ENCODE data around the gene NRCAM.
"Not testable (repeated sequence)": the region's sequence is repeated elsewhere in the genome, so short reads cannot be mapped to it uniquely, and the experiment has no call there.

NRCAM gene

DNA sequence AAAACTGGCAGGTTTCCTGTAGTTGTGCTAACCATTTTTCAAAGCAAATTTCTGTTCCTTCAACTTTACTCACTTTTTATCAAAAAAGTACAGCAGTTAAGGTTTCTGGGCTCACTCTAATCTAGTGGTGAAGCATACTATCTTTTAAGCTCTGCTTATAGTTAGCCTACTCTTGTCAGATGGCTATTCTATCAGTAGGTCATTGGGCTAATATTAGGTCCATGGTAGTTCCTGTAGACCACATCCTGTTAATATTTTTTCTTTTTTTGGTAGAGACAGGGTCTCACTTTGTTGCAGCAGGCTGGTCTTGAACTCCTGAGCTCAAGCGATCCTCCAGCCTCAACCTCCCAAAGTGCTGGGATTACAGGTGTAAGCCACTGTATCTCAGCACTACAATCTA lies 27.9 kb upstream of the NRCAM start:
- H3K27me3 ChIP-seq (ENCODE audit: control insufficient read depth, insufficient read depth, low read length): no peaks in the 10 kb centered on the region
- H3K9ac ChIP-seq (ENCODE audit: low read depth, low read length): no peak overlapping the region
- no peaks in the 10 kb centered on the region for H3K9me3 ChIP-seq (replicated peaks; ENCODE audit: low read length)
- peaks cover under 1% of the 10 kb centered on the region for H3K36me3 ChIP-seq (ENCODE audit: insufficient read depth, low read length)
- no peak overlapping the region for H3K4me2 ChIP-seq (ENCODE audit: low read length)
- peaks cover 17% of the 10 kb centered on the region for H3K4me1 ChIP-seq (ENCODE audit: control insufficient read depth, insufficient read depth, low read length)
- H3K4me3 ChIP-seq (ENCODE audit: low read length): no peak overlapping the region

DNA sequence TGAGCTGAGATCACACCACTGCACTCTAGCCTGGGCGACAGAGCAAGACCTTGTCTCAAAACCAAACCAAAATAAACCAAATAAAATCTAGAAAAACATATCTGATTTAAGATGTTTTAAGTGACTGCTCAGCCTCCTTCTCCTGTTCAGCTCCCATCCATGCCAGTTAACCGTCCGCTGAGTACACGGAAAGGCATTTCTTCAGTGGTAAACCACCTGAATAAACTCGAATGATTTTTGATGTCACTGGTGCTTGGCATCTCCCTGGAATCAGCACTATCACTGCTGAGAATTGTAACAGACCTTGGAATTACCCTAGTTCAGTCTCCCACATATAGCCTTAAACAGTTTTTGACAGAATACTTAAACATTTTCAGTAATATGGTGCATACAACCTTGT lies 24.1 kb upstream of the NRCAM start:
- Histone ChIP-seq H3K9ac (ENCODE audit: low read depth, low read length) (no peak overlapping the region), H3K4me1 (ENCODE audit: control insufficient read depth, insufficient read depth, low read length) (no peaks in the 10 kb centered on the region), H3K9me3 (replicated peaks; ENCODE audit: low read length) (no peaks in the 10 kb centered on the region), H3K4me3 (ENCODE audit: low read length) (no peak overlapping the region), H3K27me3 (ENCODE audit: control insufficient read depth, insufficient read depth, low read length) (no peaks in the 10 kb centered on the region), H3K36me3 (ENCODE audit: insufficient read depth, low read length) (peaks cover 12% of the 10 kb centered on the region), H3K4me2 (ENCODE audit: low read length) (no peak overlapping the region)

DNA sequence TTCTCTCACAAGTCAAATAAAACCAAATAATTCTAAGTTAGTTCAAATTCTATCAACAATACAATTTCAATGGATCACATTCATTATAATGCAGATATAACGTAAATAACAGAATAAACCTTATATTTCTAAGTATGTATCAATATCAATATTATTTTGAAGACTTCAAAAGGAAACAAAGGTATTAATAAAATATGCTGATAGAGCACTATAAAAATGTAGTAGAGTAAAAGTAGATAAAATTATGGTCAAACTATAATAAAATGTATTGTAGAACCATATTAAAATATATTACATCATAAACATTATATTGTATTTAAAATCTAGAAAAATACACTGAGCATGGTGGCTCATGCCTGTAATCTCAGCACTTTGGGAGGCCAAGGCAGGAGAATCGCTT lies 23.5 kb upstream of the NRCAM start:
- no peaks in the 10 kb centered on the region for H3K27me3 ChIP-seq (ENCODE audit: control insufficient read depth, insufficient read depth, low read length)
- H3K9ac ChIP-seq (ENCODE audit: low read depth, low read length): no peak overlapping the region
- no peak overlapping the region for H3K4me3 ChIP-seq (ENCODE audit: low read length)
- no peaks in the 10 kb centered on the region for H3K9me3 ChIP-seq (replicated peaks; ENCODE audit: low read length)
- H3K4me1 ChIP-seq (ENCODE audit: control insufficient read depth, insufficient read depth, low read length): no peaks in the 10 kb centered on the region
- no peak overlapping the region for H3K4me2 ChIP-seq (ENCODE audit: low read length)
- H3K36me3 ChIP-seq (ENCODE audit: insufficient read depth, low read length): peaks cover 12% of the 10 kb centered on the region

DNA sequence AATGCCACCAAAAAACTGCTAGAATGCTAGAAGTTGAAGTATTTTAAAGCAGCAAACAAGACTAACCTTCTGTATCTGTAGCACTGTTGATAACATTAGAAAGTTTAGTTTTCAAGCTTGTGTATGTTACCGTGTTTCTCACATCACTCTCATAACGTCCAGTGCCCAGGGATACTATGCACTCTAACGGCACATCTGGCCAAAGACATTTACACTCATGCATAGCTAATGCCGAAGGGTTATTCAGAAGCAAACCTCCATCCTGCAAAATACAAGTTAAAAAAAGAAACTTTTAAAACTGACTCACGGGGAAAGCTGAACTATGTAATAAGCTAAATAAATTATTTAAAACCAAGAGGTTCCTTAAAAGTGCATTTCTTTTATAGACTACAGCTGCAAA lies 22.9 kb upstream of the NRCAM start:
- Histone ChIP-seq H3K9me3 (replicated peaks; ENCODE audit: low read length) (no peaks in the 10 kb centered on the region), H3K36me3 (ENCODE audit: insufficient read depth, low read length) (peaks cover 12% of the 10 kb centered on the region), H3K27me3 (ENCODE audit: control insufficient read depth, insufficient read depth, low read length) (no peaks in the 10 kb centered on the region), H3K4me1 (ENCODE audit: control insufficient read depth, insufficient read depth, low read length) (no peaks in the 10 kb centered on the region), H3K4me2 (ENCODE audit: low read length) (no peak overlapping the region), H3K4me3 (ENCODE audit: low read length) (no peak overlapping the region), H3K9ac (ENCODE audit: low read depth, low read length) (no peak overlapping the region)

DNA sequence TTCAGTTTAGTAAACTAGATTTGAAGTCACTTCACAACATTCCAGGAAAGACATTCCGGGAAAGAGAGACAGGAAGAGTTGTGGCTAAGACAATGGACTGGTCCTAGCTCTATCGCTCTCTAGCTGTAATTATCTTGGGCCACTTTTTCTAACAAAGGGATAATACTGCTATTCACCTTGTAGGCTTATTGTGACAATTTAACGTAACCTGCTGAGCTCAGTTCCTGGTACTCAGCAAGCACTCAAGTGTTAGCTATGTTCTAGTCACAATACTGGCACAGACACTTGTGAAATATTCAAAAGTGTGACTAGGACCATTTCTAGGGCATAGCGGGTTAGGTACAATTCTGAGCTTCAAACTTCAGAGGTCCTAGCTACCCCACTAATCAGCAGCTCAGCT lies 12.0 kb upstream of the NRCAM start:
- no peak overlapping the region for H3K9ac ChIP-seq (ENCODE audit: low read depth, low read length)
- H3K4me3 ChIP-seq (ENCODE audit: low read length): no peak overlapping the region
- H3K4me2 ChIP-seq (ENCODE audit: low read length): no peak overlapping the region
- H3K36me3 ChIP-seq (ENCODE audit: insufficient read depth, low read length): peaks cover 4% of the 10 kb centered on the region
- H3K4me1 ChIP-seq (ENCODE audit: control insufficient read depth, insufficient read depth, low read length): no peaks in the 10 kb centered on the region
- H3K9me3 ChIP-seq (replicated peaks; ENCODE audit: low read length): no peaks in the 10 kb centered on the region
- H3K27me3 ChIP-seq (ENCODE audit: control insufficient read depth, insufficient read depth, low read length): no peaks in the 10 kb centered on the region

DNA sequence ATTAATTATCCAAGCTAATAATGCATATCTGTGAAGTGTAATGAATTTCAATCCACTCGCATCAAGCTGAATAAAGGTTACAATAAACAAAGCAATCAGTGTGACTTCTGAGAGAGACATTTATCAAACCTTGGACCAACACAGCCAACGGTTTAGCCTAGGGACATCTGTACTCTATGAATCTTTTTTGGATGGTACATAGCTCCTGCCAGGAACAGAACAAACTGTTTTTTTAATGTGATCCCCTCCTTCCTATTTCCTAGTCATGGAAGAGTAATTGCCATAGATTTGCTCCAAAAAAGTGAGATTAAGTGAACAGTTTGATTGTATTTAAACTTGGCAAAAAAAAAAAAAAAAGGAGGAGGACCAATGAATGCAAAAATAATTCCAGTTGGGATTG lies 11.2 kb upstream of the NRCAM start:
- no peaks in the 10 kb centered on the region for H3K9me3 ChIP-seq (replicated peaks; ENCODE audit: low read length)
- H3K4me3 ChIP-seq (ENCODE audit: low read length): no peak overlapping the region
- H3K9ac ChIP-seq (ENCODE audit: low read depth, low read length): no peak overlapping the region
- H3K36me3 ChIP-seq (ENCODE audit: insufficient read depth, low read length): peaks cover 4% of the 10 kb centered on the region
- H3K4me1 ChIP-seq (ENCODE audit: control insufficient read depth, insufficient read depth, low read length): no peaks in the 10 kb centered on the region
- no peak overlapping the region for H3K4me2 ChIP-seq (ENCODE audit: low read length)
- H3K27me3 ChIP-seq (ENCODE audit: control insufficient read depth, insufficient read depth, low read length): no peaks in the 10 kb centered on the region

DNA sequence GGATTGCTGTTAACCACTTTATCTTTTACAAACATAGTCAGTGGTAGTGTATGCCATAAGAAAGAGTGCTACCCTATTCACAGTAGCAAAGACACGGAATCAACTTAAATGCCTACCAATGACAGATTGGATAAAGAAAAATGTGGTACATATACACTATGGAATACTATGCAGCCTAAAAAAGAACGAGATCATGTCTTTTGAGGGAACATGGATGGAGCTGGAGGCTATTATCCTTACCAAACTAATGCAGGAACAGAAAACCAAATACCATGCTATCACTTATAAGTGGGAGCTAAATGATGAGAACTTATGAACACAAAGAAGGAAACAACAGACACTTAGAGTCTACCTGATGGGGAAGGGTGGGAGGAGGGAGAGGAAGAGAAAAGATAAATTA lies 10.1 kb upstream of the NRCAM start:
- not testable (repeated sequence) for H3K9ac ChIP-seq (ENCODE audit: low read depth, low read length); H3K4me3 ChIP-seq (ENCODE audit: low read length); H3K4me1 ChIP-seq (ENCODE audit: control insufficient read depth, insufficient read depth, low read length); H3K36me3 ChIP-seq (ENCODE audit: insufficient read depth, low read length); H3K27me3 ChIP-seq (ENCODE audit: control insufficient read depth, insufficient read depth, low read length); H3K4me2 ChIP-seq (ENCODE audit: low read length); H3K9me3 ChIP-seq (replicated peaks; ENCODE audit: low read length)

DNA sequence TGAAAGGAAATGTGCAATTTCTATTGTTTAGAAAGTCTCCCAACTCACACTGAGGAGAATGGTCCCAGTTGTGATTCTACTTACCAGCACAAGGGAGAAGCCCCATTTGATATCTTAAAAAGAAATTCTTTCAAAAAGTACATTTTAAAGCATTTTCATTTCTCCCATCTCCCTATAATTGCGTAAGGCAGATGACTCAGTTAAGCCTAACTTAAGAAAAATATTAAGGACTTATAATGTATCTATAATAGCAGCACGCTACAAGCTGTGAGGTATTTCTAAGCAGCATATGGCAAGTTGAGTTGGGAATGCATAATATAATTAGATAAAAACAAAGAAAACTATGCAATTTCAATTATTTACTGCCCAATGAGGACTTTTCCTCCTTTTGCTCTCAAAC lies 8.5 kb upstream of the NRCAM start:
- H3K9me3 ChIP-seq (replicated peaks; ENCODE audit: low read length): no peaks in the 10 kb centered on the region
- H3K36me3 ChIP-seq (ENCODE audit: insufficient read depth, low read length): no peaks in the 10 kb centered on the region
- no peak overlapping the region for H3K4me3 ChIP-seq (ENCODE audit: low read length)
- H3K4me2 ChIP-seq (ENCODE audit: low read length): no peak overlapping the region
- peaks cover 5% of the 10 kb centered on the region for H3K4me1 ChIP-seq (ENCODE audit: control insufficient read depth, insufficient read depth, low read length)
- no peaks in the 10 kb centered on the region for H3K27me3 ChIP-seq (ENCODE audit: control insufficient read depth, insufficient read depth, low read length)
- H3K9ac ChIP-seq (ENCODE audit: low read depth, low read length): no peak overlapping the region

DNA sequence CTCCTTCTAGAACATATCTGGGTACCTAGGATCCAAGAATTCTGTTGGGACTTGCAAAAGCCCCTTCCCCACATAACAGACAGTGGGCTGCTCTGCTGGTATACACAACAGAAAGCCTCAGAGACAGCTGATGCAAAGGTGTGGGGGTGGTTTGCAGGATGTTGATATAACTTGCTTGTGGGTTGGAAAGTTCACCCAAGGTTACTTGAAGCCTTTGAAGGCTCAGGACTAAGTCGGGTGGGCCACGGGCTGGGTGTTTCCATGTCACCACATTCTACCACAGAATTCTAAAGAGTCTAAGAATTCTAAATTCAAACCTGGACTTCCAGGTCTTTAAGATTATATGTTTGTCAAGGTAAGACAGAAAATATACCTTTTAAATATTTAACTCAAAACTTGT lies 7.4 kb upstream of the NRCAM start:
- no peaks in the 10 kb centered on the region for H3K36me3 ChIP-seq (ENCODE audit: insufficient read depth, low read length)
- no peak overlapping the region for H3K9ac ChIP-seq (ENCODE audit: low read depth, low read length)
- H3K9me3 ChIP-seq (replicated peaks; ENCODE audit: low read length): no peaks in the 10 kb centered on the region
- H3K4me3 ChIP-seq (ENCODE audit: low read length): no peak overlapping the region
- no peaks in the 10 kb centered on the region for H3K27me3 ChIP-seq (ENCODE audit: control insufficient read depth, insufficient read depth, low read length)
- H3K4me2 ChIP-seq (ENCODE audit: low read length): no peak overlapping the region
- H3K4me1 ChIP-seq (ENCODE audit: control insufficient read depth, insufficient read depth, low read length): peaks cover 5% of the 10 kb centered on the region

DNA sequence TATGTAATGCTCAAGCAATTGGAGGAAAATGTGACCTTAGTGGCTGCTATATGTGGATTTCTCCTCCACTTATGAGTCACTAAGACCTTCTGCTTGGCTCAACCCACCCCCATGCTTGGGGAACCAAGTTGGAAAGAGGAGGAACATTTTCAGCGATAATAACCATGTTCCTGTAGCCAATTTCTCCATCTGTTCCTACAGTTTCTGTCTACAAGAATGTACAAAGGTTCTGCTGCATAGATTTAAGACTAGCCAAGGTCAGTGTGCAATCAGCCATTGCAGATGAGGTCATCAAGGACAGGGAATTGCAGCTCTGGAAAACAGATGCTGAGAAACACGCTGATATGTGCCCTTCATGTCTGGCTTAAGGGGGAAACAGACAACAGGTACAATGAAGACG lies 5.6 kb upstream of the NRCAM start:
- peaks cover 8% of the 10 kb centered on the region for H3K27me3 ChIP-seq (ENCODE audit: control insufficient read depth, insufficient read depth, low read length)

DNA sequence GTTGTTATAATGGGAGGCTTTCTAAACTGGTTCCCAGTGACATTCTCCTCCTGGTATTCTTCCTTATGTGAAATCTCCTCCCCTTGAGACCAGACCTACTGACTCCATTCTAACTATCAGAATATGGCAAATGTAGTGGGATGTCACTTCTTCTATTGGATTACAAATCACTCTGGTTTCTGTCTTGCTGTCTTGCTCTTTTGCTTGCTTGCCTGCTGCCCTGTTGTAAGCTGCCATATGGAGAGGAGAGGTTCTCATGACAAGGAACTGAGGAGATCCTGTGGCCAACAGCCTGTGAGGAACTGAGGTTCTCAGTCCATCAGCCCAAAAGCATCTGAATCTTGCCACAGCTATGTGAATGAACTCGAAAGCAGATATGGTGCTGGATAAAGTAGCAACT lies 4.7 kb upstream of the NRCAM start:
- Histone ChIP-seq H3K4me3 (ENCODE audit: low read length) (no peak overlapping the region), H3K36me3 (ENCODE audit: insufficient read depth, low read length) (no peaks in the 10 kb centered on the region), H3K4me2 (ENCODE audit: low read length) (no peak overlapping the region), H3K9me3 (replicated peaks; ENCODE audit: low read length) (no peaks in the 10 kb centered on the region), H3K27me3 (ENCODE audit: control insufficient read depth, insufficient read depth, low read length) (peaks cover 8% of the 10 kb centered on the region), H3K9ac (ENCODE audit: low read depth, low read length) (no peak overlapping the region), H3K4me1 (ENCODE audit: control insufficient read depth, insufficient read depth, low read length) (peaks cover 5% of the 10 kb centered on the region)

More for the DNA sequence above, 5.6 kb upstream of the NRCAM start:
- Histone ChIP-seq H3K4me1 (ENCODE audit: control insufficient read depth, insufficient read depth, low read length) (peaks cover 5% of the 10 kb centered on the region), H3K36me3 (ENCODE audit: insufficient read depth, low read length) (no peaks in the 10 kb centered on the region), H3K9me3 (replicated peaks; ENCODE audit: low read length) (no peaks in the 10 kb centered on the region), H3K4me3 (ENCODE audit: low read length) (no peak overlapping the region), H3K4me2 (ENCODE audit: low read length) (no peak overlapping the region), H3K9ac (ENCODE audit: low read depth, low read length) (no peak overlapping the region)

DNA sequence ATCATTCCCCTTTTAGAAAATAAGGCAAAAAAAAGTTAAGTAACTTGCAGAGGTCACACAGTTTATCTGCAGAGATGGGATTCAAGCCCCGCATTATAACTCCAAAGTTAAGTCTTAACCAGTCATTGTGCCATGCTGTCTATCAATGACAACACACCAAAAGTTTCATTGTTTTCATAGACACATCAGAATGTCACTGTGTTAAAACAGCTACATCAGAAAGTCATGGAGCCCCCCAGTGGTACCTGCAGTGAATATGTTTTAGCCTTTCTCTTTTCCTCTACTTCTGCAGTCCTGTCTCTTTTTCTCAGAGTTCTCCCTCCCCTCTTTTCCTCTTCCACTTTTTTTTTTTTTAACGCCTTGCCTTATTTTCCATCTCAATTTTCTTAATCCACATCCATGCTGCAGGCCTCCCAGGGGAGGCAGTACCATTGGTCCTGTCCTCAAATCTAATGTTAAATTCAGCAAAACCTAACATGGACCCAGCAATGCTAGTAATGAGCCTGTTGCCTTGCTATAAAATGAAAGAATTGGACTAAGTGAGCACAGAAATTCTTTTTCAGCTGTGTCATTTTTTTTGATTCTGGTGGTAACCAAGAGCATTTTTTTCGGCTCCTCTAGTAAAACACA lies 3.8 kb upstream of the NRCAM start:
- H3K4me1 ChIP-seq (ENCODE audit: control insufficient read depth, insufficient read depth, low read length): peaks cover 5% of the 10 kb centered on the region
- H3K27me3 ChIP-seq (ENCODE audit: control insufficient read depth, insufficient read depth, low read length): peaks cover 8% of the 10 kb centered on the region
- no peaks in the 10 kb centered on the region for H3K36me3 ChIP-seq (ENCODE audit: insufficient read depth, low read length)
- no peak overlapping the region for H3K4me2 ChIP-seq (ENCODE audit: low read length)
- no peak overlapping the region for H3K9ac ChIP-seq (ENCODE audit: low read depth, low read length)
- H3K4me3 ChIP-seq (ENCODE audit: low read length): no peak overlapping the region
- no peaks in the 10 kb centered on the region for H3K9me3 ChIP-seq (replicated peaks; ENCODE audit: low read length)
